Stimulated activated CD4-positive, alpha-beta T cell treated with anti-CD3 and anti-CD28 coated beads, Interleukin-4, amount 100 ng/mL, for 48 hours (primary cell): ENCODE results near the gene GNG7.
"Not testable (repeated sequence)": the region's sequence is repeated elsewhere in the genome, so short reads cannot be mapped to it uniquely, and the experiment has no call there.

ENCODE experiments used
- DNase-seq, 2 donors: peaks; one replicate each; pipeline ENCODE4 v3.0.0-alpha.2; 2020; ENCODE audit warnings: low read depth in 2 of 2

Gene GNG7

GRCh38 chr19:2643123-2643737 lies 59.3 kb downstream of the GNG7 start:
- DNase-seq = not testable (repeated sequence)

- no peak for DNase-seq
Observed at GRCh38 chr19:2641332-2641698, 61.2 kb downstream of the GNG7 start.

DNA sequence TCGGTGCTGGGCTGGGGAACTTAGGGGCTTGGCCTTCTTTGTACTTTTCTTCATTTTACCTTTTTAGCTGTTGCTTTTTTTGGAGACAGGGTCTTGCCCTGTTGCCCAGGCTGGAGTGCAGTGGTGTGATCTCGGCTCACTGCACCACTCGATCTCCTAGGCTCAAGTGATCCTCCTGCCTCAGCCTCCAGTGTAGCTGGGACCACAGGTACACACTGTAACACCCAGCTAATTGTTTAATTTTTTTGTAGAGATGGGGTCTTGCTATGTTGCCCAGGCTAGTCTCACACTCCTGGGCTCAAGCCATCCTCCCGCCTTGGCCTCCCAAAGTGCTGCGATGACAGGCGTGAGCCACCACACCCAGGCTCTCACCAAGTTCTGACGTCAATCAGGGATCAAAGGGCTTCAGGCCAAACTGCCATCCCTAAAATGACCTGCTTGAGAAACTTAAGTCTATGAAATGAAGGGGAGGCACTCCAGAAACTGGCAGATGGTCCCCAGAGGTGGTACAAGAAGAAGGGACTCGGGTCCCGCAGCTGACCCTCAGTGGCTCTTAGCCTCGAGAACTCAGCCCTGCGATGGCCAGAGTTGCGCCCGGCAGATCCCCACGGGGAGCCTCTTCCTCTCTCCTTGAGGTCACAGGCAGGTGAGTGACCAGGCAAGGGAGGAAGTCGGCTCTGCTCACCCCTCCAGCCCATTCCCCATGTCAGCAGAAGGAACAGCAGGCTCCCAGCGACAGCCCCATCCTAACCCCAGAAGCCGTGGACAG lies 61.7 kb downstream of the GNG7 start:
- DNase-seq = no peak

- no peak for DNase-seq
Observed at GRCh38 chr19:2639999-2640398, 62.5 kb downstream of the GNG7 start.

GRCh38 chr19:2638417-2638940 lies 64.0 kb downstream of the GNG7 start:
- DNase-seq = no peak

- DNase-seq = peak; percentile 56 to 72
Observed at GRCh38 chr19:2636897-2637683, 65.4 kb downstream of the GNG7 start.

DNA sequence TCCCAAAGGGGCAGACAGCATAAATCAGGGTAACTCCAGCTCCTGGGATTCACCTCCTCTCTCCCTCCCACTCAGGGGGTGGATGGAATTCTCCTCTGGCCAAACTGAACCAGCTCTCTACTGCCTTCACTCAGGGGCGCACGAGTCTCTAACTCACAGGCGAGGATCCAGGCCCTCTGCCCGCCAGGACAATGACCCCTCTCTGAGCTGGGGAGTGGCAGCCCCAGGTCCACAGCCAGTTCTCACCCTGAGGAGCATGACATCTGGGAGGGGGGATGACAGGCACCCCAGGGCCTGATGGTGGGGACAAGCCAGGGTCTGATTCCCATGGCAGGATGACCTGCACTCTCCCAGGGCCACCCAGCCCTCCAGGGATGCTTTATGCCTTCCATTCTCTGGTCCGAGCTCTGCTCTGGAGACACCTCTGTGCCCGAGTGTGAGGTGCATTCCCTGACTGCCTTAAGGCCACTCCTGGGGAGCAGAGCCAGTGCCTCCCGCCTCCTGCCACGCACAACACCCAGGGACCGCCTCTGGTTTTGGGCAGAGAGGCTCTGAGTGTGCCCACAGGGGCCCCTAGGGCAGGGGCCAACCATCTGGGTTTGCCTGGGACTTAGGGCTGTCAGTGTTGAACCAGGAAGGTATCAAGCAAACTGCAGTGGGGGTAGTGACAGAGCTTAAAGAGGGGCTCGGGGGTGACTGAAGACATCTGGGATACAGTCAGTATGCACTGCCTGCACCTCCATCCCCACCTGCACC lies 66.2 kb downstream of the GNG7 start:
- no peak for DNase-seq

DNA sequence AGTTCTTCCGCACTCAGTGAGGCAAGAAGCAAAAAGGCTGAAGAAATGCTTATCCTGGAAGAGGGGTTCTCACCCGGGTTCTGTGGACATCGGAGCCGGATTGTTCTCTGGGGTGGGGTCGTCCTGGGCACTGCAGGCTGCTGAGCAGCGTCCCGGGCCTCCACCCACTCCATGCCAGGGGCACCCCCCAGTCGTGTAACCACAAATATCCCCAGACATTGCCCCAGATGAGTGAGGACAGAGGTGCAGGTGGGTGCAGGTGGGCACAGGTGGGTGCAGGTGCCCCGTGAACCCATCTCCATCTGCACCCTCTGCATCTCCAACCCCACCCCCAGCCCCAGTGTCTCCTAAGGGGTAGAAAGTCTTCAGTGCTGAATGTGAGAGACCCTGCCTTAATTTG lies 67.5 kb downstream of the GNG7 start:
- no peak for DNase-seq

GRCh38 chr19:2634228-2634951 lies 68.1 kb downstream of the GNG7 start:
- no peak for DNase-seq

- no peak for DNase-seq
Observed at GRCh38 chr19:2633693-2634075, 68.8 kb downstream of the GNG7 start.

- DNase-seq = no peak
Observed at GRCh38 chr19:2631213-2631821, 71.2 kb downstream of the GNG7 start.

DNA sequence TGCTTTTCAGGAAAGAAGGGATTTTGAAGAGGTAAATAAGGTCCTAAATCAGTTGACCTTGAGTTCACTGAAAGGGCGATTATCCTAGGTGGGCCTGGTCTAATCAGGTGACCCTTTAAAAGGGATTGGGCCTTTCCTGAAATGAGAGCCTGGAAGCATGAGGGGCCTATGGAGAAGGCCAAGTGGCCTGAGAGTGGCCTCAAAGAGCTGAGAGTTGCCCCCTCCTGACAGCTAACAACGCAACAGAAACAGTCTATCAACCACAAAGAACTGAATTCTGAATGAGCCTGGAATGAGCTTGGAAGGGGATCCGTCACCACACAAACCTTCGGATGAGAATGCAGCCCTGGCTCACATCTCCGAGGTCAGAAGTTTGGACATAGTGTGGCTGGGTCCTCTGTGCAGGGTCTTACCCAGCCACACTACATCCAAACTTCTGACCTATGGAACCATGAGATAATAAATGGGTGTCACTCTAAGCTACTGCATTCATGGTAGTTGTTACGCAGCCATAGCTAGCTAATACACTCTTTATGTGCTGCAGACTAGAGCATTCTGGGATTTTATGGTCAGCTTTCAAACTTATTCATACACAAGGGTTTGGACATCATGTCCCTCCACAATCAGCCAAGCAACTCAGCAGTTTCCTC lies 72.0 kb downstream of the GNG7 start:
- DNase-seq = no peak

DNA sequence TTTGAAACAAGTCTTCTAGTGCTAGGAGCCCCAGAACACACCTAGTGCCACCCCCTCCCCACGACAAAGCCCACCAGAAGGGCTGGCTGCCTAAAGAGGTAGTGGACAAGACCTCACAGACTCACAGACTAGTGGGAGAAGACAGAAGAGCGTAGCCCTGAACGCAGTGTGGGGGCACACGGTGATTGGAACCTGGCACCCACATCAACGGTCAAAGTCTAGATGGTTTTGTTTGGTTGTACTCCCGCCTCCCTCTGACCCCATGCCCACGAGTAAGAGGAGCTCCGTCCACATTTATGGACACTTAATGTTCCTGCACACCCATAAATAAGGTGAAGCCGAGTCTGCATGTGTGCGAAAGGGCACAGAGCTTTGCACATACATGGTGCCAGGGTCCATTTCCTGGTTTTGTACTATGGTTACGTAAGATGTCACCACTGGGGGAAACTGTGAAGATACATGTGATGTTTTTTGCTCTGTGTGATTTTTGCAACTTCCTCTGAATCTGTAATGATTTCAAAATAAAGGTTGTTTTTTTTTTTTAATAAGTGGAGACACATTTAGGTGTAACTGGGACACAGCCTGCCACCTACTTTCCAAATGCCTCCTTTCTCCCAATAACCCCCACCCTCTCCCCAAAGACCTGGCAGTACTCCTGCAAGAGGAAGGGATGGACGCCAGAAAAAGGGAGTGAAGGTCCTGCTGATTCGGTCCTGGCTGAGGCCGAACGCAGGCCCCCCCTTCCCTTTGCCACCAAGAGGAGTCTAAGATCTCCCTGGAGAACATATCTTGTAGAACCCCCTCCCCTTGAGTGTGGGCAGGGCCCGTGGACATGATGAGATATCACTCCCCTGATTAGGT lies 72.8 kb downstream of the GNG7 start:
- no peak for DNase-seq

- DNase-seq = no peak
Observed at GRCh38 chr19:2628597-2628996, 73.9 kb downstream of the GNG7 start.

DNA sequence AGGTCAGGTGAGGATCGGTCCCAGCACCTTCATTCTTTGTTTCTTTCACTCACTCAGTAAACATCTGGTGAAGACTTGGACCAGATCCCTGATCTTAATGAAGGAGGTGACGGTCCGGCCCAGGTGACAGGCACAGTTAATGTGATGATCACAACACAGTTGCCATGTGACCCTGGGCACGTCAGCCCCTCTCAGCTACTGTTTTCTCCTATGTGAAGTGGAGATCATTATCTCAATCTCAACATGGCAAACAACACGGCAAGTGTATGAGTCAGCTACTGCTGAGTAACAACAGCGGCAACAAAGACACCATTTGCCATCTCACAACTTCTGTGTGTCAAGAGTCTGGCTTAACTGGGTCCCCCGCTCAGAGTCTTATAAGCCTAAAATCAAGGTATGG lies 74.6 kb downstream of the GNG7 start:
- DNase-seq = no peak

DNA sequence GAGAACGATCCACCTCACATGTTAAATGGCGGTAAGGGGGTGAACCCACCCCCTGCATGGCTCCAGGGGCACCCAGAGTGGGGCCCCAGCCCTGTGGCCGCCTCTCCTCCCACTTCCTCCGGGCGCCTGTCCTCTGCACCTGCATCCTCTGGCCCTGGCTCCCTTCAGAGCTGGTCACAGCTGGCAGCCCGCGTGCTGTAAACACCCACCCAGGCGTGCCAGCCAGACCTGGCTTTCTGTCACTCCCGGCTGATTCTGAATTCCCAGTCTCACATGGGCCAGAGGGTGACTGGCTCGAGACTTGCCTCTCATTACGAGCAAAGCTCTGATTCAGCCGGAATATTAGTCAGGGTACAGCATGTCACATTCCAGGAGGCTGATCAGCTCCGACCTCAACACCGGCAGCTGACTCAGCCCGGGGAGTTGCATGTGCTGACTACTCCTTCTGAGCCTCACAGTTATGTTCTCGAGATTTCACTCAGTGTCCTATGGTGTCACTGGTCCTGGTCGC lies 75.1 kb downstream of the GNG7 start:
- peak; percentile 48 to 55 for DNase-seq

DNA sequence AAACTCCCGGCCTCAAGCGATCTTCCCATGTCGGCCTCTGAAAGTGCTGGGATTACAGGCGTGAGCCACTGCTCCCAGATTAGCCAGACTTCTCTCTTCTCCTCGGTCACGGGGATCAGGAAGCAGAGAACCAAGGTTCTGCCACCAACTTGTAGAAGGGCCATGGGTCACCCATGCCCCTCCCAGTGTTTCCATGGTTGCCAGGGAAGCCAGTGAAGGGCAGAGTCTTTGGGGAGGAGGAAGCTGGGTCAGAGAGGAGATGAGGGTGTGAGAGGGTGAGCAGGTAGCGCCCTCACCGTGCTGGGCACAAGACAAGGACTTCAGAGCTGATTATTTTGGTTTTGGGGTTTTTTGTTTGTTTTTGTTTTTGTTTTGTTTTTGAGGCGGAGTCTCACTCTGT lies 77.1 kb downstream of the GNG7 start:
- DNase-seq = no peak

DNA sequence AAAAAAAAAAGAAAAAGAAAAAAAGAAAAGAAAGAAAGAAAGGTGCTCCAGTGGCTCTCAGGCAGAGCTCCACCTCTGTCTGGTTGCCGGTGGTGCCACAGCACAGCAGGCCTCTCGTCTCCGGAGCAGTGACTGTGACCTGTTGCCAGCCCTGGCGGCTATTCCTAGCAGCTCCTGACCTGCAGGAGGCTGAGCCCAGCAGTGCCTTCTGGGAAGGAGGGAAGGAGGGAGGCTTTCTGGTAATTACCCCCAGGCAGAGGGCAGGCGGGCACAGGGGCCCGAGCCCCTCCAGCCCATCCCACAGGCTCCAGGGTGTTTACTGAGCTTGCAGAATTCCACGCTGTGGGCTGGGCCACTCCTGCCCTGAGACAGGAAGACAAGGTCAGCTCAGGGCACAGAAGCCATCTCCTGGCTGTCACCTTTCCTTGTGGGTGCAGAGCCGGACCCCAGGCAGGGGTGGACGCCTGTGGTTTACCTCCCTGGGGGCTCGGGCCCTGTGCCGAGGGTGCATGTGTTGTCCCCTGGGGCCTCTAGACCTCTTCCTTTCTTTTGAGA lies 77.9 kb downstream of the GNG7 start:
- DNase-seq = no peak

- no peak for DNase-seq
Observed at GRCh38 chr19:2623798-2624197, 78.7 kb downstream of the GNG7 start.
